ENCODE data around the gene MMD2.

MMD2 gene

DNA sequence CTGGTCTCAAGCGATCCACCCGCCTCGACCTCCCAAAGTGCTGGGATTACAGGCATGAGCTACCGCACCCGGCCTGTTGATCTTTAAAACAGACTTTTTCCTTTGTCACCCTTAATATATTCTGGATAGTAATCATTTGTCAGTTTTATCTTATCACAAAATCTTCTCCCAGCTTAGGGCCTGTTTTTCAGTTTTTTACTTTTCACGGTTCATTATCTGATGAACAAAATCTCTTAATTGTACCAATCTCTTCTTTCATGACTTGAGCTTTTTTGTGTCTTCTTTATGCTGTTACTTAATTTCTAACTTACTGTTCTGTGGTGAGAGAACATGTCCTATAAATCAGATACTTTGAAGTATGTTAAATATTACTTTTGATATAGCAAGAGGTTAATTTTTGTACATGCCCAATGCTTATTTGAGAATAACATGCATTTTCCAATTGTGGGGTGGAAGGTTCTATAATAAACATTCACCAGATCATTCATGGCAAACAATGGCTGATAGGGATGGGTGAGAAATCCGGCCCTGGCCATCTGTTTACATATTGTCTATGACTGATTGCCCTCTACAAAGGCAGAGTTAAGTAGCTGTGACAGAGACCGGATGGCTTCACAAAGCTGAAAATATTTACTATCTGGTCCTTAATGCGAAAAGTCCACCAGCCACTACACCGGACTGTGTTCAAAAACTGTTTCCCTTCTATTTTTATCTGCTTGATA, 102.5 kb downstream of the MMD2 start:
- Histone ChIP-seq H3K36me3 (ENCODE audit: low read length) (no peaks in the 10 kb centered on the region), H3K9me3 (ENCODE audit: insufficient read depth, low read length) (no peaks in the 10 kb centered on the region), H4K20me1 (ENCODE audit: low read depth, low read length) (no peaks in the 10 kb centered on the region), H3K79me2 (ENCODE audit: insufficient read depth, low read length) (no peaks in the 10 kb centered on the region), H3K4me2 (ENCODE audit: low read depth, low read length, poor library complexity, severe bottlenecking) (no peak overlapping the region), H3K27ac (ENCODE audit: low read depth, low read length) (no peak overlapping the region), H2AFZ (ENCODE audit: low read depth, low read length, severe bottlenecking) (no peak overlapping the region), H3K9ac (ENCODE audit: low read length) (no peak overlapping the region), H3K4me3 (ENCODE audit: insufficient read depth, low read length, poor library complexity, severe bottlenecking) (no peak overlapping the region), H3K9me2 (replicated peaks; ENCODE audit: insufficient read depth, low read length) (no peaks in the 10 kb centered on the region), H3K27me3 (ENCODE audit: low read length) (no peaks in the 10 kb centered on the region), H3F3A (ENCODE audit: insufficient read depth) (no peaks in the 10 kb centered on the region)
- TF ChIP-seq EZH2phosphoT487 (conservative IDR thresholded peaks at IDR 0.05; ENCODE audit: low read length) (no peak), CTCF (IDR thresholded peaks at IDR 0.05; ENCODE audit: insufficient read depth, low read length, poor library complexity, severe bottlenecking) (no peak)
